GM19099 (cell line): ENCODE data around the gene CCDC3.

ENCODE experiments used
- POLR2A ChIP-seq: IDR thresholded peaks from 3 replicates; pipeline ENCODE4 v1.6.1; 2011; ENCODE audit warnings: low read depth; ENCODE audit not compliant: insufficient read length; ENCODE audit errors: extremely low read depth

CCDC3 gene

DNA sequence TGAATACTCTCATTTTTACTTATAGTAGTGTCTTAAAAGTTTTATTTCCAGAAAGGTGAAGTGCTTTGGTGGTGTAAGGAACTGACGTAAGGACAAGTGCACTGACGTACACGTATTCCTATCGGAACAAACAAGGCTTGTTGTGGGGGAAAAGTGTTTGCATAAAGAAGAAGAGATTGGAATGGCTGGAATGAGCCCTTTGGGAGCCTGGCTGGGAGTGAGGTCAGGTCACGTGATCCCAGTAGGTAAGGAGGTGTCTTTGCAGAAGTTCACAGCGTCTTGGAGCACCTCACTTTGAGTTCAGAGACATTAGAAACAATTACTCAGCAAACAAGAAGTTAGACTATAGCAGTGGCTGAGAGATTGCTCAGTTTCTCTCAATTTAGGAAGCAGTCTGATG lies 104.2 kb downstream of the CCDC3 start:
- no peak for TF ChIP-seq POLR2A

DNA sequence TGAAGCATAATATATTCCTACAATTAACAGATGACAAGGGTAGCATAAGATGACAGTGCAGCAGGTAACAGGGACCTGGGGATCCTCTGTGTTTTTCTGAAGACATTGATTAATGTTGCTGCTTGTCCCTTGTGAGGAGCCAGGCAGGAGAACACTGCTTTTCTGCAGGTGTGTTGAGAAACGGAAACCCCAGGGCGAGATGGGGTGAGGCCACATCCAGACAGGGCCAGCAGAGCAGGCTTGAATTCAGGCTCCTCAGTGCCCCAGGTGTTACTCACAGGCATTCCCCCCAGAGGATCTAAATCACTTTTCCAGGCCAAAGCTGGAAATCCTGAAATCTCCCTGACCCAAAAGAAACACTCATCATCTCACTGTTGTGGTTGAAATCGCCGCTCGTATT lies 105.3 kb downstream of the CCDC3 start:
- TF ChIP-seq POLR2A = no peak

DNA sequence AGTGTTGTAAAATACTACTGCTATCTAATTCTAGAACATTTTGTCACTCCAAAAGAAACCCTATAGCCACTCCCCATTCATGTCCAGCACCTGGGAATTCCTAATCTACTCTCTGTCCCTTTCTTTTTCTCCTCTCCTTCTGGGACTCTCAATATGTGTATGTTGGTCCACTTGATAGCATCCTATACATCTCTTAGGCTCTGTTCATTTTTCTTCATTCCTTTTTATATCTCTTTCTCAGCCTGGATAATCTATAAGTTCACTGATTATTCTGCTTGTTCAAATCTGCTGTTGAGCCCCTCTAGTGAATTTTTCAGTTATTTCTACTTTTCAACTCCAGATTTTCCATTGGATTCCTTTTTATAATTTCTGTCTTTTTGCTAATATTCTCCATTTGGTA lies 108.6 kb downstream of the CCDC3 start:
- no peak for TF ChIP-seq POLR2A

DNA sequence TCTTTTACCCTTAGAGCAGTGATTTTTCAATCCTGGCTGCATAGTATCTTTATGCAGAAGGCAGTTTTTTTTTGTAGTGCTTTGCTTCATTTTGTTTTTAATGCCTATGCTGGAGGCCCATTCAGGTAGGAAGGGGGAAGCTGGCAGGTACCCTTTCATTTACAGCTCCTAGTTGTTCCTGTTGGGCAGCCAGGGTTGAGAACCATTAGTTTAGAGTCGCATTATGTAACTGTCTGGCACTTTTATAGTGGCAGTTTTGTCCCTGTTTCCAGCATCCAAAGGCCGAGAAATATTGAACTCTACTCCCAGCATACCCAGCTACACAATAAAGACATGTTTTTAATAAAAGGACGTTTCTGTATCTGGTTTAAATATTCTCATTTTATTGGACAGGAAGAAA lies 110.6 kb downstream of the CCDC3 start:
- no peak for TF ChIP-seq POLR2A

DNA sequence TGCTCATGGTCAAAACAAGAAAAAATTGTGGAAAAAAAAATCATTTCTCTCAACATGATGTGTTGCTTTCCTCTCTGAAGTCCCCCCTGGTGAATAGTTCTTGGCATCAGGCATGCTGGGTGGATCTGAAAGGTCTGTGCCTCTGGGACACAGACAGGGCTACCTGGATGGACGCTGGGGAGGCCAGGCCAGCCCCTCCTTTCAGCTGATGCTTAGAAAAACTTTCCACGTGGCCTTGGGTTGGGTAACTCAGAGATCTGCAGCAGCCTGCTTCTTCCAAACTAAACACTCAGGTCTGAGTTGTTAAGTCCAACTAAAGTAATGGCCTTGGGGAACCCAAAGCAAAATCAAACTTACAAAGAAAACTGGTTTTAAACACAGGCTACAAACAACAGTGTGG lies 113.0 kb downstream of the CCDC3 start:
- no peak for TF ChIP-seq POLR2A

DNA sequence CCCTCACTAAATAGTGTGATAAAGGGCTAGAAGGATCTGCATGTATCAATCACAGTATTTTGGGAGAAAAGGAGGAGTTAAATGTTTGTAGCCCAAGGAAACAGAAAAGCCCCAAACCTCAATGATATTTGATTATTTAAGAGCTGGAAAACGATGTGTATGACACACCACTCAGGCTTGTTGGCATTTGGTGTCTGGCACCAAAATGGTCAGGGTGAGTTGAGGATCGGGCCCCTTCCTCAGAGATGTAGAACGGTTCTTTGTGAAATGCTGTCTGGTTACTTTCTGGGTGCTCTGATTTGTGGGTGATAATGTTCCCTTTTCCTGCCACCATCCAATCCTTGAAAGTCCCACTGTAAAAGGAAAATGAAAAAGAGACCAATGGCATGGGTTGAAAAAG lies 113.7 kb downstream of the CCDC3 start:
- TF ChIP-seq POLR2A = no peak

DNA sequence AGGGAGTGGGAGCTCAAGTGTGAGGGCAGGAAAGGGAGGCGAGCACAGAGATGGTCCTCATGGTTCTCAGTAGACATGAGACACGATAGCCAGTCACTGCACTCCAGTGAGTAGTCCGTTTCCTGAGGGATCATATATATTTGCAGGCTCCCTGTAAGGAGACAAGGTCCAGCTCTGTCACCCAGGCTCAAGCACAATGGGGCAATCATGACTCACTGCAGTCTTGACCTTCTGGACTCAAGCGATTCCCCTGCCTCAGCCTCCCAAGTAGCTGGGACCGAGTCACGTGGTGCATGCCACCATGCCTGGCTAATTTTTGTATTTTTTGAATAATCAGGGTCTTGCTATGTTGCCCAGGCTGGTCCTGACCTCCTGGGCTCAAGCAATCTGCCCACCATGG lies 116.7 kb downstream of the CCDC3 start:
- no peak for TF ChIP-seq POLR2A

DNA sequence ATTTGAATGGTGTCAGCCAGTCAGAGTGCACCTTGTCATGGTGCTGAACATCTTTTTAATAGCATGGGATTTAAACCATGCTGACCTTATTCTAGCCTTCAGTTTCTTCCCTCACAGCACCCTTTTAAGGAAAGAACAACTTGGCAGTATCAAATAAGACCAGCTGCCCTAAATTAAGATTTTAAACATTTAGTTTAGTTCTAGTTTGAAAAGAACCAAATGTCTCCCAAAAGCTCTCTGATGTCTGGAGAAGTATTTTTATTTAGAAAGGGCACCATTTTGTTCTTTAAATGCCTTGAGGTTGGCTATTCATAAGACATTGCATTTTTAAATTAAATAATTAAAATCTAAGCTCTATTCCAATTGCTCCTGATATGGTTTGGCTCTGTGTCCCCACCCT lies 121.1 kb downstream of the CCDC3 start:
- TF ChIP-seq POLR2A = no peak

DNA sequence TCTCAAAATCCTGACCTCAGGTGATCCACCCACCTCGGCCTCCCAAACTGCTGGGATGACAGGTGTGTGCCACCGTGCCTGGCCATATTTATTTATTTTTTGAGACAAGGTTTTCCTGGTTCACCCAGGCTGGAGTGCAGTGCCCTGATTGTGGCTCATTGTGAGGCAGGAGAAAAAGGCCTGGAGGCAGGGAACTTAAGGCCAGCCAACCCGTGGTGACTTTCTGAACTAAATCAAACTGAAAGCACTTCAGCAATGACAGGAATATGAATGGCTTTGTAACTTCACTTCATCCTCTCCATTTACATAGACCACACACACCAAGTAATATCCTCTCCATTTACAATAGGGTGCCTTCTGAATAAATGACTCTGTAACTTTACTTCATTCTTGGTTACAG lies 124.4 kb downstream of the CCDC3 start:
- TF ChIP-seq POLR2A = no peak

DNA sequence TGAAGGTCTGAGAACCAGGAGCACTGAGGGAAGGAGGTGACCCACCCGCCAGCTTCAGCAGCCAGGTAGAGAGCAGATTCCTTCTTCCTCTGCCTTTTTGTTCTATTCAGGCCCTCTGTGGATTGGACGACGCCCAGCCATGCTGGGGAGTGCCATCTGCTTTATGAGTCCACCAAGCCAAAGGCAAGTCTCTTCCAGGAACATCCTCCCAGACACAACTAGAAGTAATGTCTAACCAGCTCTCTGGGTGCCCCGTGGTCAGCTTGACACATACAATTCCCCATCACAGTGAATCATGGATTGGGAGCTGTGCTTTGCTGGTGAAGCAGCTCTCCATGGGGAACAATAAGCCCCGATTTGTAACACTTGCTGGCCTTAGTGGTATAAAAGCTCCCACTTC lies 125.2 kb downstream of the CCDC3 start:
- no peak for TF ChIP-seq POLR2A

DNA sequence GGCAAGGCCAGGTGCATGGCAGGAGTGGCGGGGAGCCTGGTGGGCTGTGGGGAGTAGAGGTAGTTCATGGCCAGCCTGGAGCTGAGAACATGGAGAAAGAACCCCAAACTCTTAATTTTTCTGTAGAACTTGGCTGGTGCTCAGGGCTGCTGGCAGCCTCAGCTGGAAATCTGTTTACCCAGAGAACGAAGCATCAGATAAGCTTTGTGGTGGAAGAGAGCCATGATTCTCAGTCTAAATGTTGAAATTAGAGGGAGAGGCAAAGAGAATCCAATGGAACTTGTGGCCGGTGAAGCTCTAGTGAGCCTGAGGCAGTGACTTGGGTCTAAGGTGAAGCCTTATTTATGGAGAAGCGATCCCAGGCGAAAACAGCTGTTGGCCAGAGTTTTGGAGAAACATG lies 126.4 kb downstream of the CCDC3 start:
- no peak for TF ChIP-seq POLR2A

DNA sequence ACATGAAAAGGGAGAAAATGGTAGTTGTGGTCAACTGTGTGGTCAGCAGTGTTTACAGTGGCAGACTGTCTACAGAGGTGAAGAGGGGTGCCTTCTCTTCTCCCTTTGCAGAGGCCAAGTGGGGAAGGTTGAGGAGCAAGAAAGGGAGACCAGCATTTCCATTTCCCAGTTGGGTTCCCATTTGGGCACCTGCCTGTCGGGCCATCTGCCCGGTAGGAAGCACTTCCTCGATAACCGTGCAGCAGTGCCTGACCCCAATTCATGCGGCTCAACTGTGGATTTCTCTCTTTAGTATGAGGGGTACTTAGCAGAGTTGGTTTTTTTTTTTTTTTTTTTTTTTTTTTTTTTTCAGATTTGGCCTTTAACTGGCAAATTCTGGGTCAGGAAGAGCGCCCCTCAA lies 127.0 kb downstream of the CCDC3 start:
- TF ChIP-seq POLR2A = no peak

DNA sequence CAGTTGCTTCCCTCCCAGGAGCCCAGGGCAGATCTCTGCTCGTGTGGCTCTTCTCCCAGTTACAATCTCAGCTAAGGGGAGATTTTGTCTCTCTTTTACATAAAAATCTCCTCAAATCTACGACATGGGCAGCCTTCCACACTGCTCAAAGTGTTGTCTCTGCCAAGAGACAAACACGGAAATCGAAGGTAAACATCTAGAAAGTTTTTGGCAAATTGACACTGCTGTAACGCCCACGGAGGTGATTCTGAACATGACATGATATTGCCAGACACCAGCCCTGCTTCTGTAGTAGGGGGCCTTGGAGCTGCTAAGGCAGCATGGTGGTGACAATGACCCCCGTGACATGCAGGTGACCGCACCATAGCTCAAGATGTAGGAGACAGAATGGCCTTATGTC lies 128.3 kb downstream of the CCDC3 start:
- TF ChIP-seq POLR2A = no peak

DNA sequence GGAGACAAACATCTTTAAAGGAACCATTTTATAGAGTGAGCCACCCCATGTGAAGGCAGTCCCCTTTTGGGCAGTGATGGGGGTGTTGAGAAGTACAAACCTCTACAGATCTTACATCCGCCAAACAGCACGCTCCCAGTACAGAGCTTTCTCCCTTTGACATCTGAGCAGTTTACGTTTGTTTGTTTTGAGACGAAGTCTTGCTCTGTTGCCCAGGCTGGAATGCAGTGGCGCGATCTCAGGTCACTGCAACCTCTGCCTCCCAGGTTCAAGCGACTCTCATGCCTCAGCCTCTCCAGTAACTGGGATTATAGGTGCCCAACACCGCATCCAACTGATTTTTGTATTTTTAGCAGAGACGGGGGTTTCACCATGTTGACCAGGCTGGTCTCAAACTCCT lies 128.9 kb downstream of the CCDC3 start:
- no peak for TF ChIP-seq POLR2A

DNA sequence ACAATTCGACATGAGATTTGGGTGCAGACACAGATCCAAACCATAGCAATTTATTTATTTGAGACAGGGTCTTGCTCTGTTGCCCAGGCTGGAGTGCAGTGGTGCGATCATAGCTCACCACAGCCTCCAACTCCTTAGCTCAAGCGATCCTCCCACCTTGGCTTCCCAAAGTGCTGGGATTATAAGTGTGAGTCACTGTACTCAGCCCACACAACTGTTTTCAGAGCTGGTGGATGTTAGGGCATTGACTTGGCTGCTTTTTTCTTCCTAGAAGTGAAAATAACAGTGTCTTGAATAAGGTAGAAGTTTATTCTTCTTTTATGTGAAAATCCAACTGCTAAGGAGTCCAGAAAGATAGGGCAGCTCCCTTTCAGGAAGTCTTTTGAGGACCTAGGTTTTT lies 132.1 kb downstream of the CCDC3 start:
- no peak for TF ChIP-seq POLR2A

DNA sequence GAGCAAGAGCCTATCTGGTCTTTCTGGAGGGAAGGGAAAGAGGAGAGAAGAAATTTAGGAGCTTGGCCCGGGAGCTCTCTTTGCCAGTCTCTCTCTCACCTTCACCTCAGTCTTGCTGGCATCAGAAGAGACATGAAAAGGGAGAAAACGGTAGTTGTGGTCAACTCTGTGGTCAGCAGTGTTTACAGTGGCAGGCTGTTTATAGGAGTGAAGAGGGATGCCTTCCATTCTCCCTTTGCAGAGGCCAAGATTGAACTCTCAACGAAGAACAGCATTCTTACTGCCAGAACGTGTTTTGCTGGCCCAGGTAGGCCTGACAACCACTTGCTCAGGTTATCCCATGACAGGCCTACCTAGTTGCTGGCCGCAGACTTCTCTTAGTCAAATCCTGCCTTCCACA lies 133.3 kb downstream of the CCDC3 start:
- no peak for TF ChIP-seq POLR2A

DNA sequence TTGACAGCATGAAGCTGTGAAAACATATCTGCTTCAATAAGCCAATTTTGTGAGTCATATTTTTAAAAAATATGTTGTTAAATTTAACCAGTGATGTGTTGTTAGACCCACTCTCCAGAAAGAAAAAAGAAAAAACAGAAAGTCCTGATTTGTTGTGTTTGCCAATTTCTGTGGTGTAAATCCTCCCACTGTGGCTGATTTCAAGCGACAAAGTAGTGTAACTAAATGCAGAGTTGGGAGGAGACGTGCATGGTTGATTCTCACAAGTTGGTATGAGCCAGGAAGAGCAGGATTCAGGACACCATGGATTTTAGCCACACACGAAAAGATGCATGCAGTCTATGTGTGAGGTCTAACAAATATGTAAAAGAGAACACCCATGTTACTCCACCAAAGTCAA lies 139.1 kb downstream of the CCDC3 start:
- no peak for TF ChIP-seq POLR2A

DNA sequence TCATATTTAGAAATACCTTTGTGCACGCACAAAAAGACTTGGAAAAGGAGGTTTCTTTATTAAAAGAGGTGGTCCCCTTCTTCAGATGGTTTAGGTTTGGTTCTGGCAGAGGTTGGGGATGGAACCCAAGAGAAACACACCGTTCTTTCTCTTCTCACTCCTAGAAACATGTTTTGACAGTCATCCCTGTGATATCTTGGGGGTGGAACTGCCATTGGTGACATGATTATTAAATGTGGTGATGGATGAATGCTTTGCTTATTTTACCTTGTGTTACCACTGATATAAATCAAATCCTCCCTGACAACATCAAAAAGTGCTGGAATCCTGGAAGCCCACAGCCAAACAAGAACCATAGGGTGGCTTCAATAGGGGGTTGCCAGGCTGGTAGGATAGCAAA lies 146.5 kb downstream of the CCDC3 start:
- TF ChIP-seq POLR2A = no peak

DNA sequence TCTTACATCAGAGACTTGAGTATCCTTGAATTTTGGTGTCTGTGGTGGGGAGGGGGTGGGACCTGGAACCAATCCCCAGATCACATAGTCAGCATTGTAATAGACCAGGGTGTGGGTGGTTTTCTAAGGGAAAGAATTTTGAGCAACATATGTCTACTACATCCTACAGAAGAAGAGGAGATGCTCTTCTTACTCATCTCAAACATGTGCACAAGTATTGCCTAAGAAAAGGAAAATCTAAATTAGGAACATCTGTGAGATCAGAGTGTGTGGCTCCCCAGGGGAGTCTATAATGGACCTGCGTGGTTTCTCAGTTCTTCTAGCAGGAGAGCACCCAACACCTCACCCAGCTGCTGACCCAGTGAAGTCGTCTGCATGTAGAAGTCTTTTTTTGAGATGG lies 148.8 kb downstream of the CCDC3 start:
- no peak for TF ChIP-seq POLR2A
